ENCODE results near the gene SWSAP1. TPM values are rescaled to one million over a fixed set of nuclear protein-coding genes. Genes with fewer than 3 reads are reported as not detected.

The SWSAP1 gene
- total and polyA plus RNA-seq, 2 experiments from 2014 or later = 2.1 to 6.1 TPM

DNA sequence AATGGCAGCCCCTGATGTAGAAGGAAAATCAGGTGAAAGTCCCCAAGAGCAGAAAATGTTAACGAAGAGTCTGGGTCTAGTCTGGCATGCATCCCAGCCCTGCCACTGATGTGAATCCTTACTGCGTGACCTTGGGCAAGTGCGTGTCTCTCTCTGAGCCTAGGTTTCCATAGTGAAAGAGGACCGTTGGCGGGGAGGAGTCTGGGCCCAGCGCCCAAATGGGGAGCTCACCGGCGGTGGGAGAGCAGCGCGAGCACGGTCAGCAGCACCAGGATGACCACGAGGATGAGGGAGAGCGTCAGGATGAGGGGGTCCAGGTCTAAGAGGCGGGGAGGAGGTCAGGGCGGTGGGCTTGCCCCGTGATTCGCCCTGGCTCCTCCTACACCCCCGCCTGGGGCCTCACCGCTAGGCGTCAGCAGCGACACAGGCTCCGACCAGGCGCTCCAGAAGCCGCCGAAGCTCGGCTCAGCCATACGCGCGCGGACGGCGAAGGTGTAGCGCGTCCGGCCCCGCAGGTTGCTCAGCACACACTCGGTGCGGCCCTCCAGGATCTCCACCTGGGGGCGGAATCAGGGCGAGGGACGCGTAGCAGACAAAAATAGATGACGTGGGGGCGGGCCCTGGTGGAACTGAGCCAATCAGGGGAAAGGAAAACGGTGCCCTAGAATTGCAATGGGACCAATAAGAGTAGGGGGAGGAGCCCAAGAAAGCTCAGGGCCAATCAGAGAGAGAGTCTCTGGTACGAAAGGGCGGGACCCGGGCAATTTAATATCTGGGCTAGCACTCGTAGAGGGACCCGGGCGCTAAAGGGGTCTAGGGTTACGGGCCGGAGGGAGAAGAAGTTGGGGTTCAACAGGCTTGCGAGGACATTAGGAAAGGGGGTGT, 6.4 kb downstream of the SWSAP1 start:
- Mint-ChIP-seq H3K27ac (peak overlapping the region; percentile 99), H3K4me1 (peaks cover 25% of the 10 kb centered on the region)
- ATAC-seq = peak; percentile 68

More for the DNA sequence above, 6.4 kb downstream of the SWSAP1 start:
- no peaks in the 10 kb centered on the region for H3K36me3 ChIP-seq (ENCODE audit: insufficient read depth)
- peak overlapping the region; percentile 74 for H2AFZ ChIP-seq
- peaks cover 19% of the 10 kb centered on the region for H3F3A ChIP-seq (replicated peaks; ENCODE audit: low read depth)
- H3K27me3 ChIP-seq (ENCODE audit: insufficient read depth) = no peaks in the 10 kb centered on the region
- DNase-seq (ENCODE audit: low spot score) = peak; percentile 100
- H4K20me1 ChIP-seq (replicated peaks; ENCODE audit: insufficient read depth) = no peaks in the 10 kb centered on the region
- H3K27me3 Mint-ChIP-seq (ENCODE audit: insufficient read depth, low read depth, poor library complexity) = peaks cover 13% of the 10 kb centered on the region
- peaks cover 9% of the 10 kb centered on the region; the same call in 2 of the 3 replicates for H3K36me3 Mint-ChIP-seq (ENCODE audit: low read depth)
- H3K9me2 ChIP-seq (ENCODE audit: insufficient read depth) = no peaks in the 10 kb centered on the region
- peak overlapping the region; percentile 96 for H3K27ac ChIP-seq (ENCODE audit: low read depth)
- H3K4me3 Mint-ChIP-seq = peak overlapping the region; percentile 94
- H3K4me1 ChIP-seq (ENCODE audit: insufficient read depth) = peaks cover 6% of the 10 kb centered on the region
- H3K79me2 ChIP-seq (replicated peaks; ENCODE audit: insufficient read depth) = peaks cover 7% of the 10 kb centered on the region; the same call in 1 of the 2 replicates
- H3K9me3 Mint-ChIP-seq = peaks cover 3% of the 10 kb centered on the region; the same call in 1 of the 3 replicates
- peak overlapping the region; percentile 58 for H3K4me3 ChIP-seq
- H3K4me2 ChIP-seq = peak overlapping the region; percentile 92
- TF ChIP-seq ZNF114 (CRISPR knock-in tag; IDR thresholded peaks at IDR 0.05) (no peak), CREB1 (CRISPR knock-in tag; IDR thresholded peaks at IDR 0.05; ENCODE audit: low read depth) (peak; percentile 89), EZH2 (IDR thresholded peaks at IDR 0.05; ENCODE audit: low read depth, unreplicated experiment) (no peak), POLR2AphosphoS5 (IDR thresholded peaks at IDR 0.05; ENCODE audit: low read depth) (peak; percentile 84)
- TF ChIP-seq, protein P1, sequence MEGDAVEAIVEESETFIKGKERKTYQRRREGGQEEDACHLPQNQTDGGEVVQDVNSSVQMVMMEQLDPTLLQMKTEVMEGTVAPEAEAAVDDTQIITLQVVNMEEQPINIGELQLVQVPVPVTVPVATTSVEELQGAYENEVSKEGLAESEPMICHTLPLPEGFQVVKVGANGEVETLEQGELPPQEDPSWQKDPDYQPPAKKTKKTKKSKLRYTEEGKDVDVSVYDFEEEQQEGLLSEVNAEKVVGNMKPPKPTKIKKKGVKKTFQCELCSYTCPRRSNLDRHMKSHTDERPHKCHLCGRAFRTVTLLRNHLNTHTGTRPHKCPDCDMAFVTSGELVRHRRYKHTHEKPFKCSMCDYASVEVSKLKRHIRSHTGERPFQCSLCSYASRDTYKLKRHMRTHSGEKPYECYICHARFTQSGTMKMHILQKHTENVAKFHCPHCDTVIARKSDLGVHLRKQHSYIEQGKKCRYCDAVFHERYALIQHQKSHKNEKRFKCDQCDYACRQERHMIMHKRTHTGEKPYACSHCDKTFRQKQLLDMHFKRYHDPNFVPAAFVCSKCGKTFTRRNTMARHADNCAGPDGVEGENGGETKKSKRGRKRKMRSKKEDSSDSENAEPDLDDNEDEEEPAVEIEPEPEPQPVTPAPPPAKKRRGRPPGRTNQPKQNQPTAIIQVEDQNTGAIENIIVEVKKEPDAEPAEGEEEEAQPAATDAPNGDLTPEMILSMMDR (conservative IDR thresholded peaks at IDR 0.05; ENCODE audit: low read depth in 2 of 2) = peak; percentile 60 to 74
- TF ChIP-seq, protein P2, sequence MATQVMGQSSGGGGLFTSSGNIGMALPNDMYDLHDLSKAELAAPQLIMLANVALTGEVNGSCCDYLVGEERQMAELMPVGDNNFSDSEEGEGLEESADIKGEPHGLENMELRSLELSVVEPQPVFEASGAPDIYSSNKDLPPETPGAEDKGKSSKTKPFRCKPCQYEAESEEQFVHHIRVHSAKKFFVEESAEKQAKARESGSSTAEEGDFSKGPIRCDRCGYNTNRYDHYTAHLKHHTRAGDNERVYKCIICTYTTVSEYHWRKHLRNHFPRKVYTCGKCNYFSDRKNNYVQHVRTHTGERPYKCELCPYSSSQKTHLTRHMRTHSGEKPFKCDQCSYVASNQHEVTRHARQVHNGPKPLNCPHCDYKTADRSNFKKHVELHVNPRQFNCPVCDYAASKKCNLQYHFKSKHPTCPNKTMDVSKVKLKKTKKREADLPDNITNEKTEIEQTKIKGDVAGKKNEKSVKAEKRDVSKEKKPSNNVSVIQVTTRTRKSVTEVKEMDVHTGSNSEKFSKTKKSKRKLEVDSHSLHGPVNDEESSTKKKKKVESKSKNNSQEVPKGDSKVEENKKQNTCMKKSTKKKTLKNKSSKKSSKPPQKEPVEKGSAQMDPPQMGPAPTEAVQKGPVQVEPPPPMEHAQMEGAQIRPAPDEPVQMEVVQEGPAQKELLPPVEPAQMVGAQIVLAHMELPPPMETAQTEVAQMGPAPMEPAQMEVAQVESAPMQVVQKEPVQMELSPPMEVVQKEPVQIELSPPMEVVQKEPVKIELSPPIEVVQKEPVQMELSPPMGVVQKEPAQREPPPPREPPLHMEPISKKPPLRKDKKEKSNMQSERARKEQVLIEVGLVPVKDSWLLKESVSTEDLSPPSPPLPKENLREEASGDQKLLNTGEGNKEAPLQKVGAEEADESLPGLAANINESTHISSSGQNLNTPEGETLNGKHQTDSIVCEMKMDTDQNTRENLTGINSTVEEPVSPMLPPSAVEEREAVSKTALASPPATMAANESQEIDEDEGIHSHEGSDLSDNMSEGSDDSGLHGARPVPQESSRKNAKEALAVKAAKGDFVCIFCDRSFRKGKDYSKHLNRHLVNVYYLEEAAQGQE (IDR thresholded peaks at IDR 0.05; ENCODE audit: unreplicated experiment) = peak; percentile 30
- TF ChIP-seq, protein P3, sequence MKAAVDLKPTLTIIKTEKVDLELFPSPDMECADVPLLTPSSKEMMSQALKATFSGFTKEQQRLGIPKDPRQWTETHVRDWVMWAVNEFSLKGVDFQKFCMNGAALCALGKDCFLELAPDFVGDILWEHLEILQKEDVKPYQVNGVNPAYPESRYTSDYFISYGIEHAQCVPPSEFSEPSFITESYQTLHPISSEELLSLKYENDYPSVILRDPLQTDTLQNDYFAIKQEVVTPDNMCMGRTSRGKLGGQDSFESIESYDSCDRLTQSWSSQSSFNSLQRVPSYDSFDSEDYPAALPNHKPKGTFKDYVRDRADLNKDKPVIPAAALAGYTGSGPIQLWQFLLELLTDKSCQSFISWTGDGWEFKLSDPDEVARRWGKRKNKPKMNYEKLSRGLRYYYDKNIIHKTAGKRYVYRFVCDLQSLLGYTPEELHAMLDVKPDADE (IDR thresholded peaks at IDR 0.05) = peak; percentile 12; the same call in 1 of the 2 replicates

All from GM23338 (cell line).